ENCODE data around the gene DENND1A.

DNA sequence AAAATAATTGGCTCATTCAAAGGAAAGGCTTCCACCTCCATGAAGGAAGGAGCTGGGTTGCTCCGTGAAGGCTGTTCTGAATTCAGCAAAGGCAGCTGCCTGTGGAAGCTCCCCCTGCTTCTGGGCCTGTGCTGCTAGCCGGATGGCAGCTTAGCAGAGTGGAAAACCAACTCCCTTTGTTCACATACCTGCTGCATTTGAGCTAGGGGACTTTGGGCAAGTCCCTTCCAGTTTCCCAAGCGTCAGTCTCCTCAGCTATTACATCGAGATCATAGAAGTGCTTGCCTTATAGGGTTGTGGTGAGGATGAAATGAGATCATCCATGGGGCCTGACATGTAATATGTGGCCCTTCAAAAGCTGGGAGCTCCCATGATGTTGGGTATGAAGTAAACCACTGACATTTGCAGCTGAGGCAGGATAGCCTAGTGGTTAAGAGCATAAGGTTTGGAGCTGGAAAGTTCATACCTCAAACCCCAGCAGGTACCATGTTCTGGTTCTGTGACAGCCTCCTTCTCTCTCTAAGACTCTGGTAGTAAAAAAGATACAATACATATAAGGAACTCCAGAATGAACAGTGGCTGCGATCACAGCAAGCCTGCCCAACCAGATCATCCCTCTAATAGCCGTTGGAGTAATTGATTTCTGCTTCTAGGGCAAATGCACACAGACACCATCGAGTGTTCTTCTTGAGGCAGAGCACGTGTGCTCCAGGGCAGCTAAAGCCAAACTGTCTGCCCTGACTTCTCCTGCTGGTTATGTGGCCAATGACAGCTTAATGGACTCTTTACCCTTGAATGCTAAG is 11.0 kb upstream of the DENND1A start:
- TF ChIP-seq, protein P1, sequence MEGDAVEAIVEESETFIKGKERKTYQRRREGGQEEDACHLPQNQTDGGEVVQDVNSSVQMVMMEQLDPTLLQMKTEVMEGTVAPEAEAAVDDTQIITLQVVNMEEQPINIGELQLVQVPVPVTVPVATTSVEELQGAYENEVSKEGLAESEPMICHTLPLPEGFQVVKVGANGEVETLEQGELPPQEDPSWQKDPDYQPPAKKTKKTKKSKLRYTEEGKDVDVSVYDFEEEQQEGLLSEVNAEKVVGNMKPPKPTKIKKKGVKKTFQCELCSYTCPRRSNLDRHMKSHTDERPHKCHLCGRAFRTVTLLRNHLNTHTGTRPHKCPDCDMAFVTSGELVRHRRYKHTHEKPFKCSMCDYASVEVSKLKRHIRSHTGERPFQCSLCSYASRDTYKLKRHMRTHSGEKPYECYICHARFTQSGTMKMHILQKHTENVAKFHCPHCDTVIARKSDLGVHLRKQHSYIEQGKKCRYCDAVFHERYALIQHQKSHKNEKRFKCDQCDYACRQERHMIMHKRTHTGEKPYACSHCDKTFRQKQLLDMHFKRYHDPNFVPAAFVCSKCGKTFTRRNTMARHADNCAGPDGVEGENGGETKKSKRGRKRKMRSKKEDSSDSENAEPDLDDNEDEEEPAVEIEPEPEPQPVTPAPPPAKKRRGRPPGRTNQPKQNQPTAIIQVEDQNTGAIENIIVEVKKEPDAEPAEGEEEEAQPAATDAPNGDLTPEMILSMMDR (IDR thresholded peaks at IDR 0.05): no peak
- no peak for TF ChIP-seq POLR2AphosphoS5 (IDR thresholded peaks at IDR 0.05)
- TF ChIP-seq POLR2A (IDR thresholded peaks at IDR 0.05): no peak
- TF ChIP-seq EP300 (IDR thresholded peaks at IDR 0.05): no peak
